NK-92 treated with Interleukin-12 subunit alpha and Interleukin-12 subunit beta, amount 100 ng/mL, for 24 hours (cell line): Measurements from ENCODE around the gene RASA3.

Experiments used
- DNase-seq: peaks from one replicate; lab custom pipeline; 2025; lab: John Stamatoyannopoulos, UW

Gene RASA3

DNA sequence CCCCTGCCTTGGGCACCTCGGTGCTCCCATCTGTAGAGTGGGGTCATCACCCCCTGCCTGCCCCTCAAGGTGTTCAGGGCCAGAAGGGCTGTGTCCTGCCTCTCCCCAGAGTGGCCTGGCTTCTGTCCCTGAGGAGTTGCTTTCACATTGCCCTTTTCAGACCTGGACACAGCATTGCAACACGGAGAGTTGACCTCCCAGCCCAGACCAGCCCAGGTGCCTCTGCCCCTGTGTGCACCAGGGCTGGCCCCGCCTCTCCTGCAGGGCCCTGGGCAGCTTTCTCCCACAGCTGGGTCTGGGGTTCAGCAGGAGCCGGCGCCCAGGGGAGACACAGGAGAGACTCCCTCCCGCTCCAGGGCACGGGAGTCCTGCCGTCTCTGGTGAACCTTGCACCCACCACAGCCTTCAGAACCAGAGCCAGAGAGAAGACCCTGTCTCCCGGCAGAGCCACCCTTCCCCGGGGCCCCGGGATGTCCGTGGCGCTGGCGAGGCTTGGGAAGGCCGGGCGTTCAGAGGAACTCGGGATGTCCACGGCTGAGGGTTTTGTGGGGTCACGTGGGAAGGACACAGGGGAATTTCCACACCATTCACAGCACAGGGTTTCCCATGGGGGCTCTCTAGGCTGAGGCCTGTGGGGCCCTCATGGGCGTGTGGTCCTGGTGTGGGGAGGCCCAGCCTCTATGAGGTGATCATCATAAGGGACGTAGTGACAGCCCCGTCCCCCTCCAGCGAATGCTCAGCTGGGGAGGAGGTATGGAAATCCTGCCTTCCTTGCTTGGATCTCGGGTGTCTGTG, 181.8 kb downstream of the RASA3 start:
- no peak for DNase-seq

DNA sequence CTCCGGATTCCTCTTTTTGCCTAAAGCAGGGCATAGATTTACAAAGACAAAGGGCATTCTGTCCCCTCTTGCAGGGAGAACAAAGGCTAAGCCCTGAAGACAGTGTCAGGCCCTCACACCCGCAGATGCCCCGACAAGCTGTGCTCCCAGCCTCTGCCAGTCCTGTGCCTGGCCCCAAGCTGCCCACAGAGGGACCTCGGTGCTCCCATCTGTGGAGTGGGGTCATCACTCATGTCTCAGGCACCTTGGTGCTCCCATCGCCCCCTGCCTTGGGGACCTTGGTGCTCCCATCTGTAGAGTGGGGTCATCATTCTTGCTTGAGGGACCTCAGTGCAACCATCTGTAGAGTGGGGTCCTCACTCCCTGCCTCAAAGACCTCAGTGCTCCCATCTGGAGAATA, 182.9 kb downstream of the RASA3 start:
- DNase-seq: no peak

DNA sequence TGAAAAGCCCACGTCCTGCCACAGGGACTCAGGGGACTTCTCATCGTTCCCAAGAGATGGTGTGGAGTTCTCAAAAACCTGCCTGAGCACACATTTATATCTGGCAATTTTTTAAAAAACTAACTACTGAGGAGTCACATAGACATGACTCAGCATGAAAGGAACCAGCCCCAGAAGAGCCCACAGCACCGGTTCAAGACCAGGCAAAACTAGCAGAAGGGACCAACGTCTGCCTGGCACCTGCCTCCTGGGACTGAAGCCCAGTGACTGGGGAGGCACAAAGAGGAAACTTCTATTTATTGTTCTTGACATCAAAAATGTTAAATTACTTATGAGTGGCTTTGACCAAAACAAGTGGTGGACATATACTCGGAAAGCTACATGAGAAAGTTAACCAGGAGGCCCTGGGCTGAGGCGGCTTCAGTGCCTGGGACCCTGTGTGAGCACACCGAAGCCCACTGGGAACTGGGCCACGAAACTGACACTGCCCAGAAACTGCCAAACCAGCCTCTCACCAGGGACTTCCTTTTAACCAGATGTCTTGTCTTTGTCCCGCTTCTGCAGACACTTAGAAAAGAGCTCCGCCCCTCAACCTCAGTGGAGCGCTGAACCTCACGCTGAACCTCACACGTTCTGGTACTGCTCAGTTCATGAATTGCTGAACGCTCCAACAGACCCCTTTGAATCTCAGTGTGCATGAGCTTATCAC, 184.2 kb downstream of the RASA3 start:
- DNase-seq: no peak

DNA sequence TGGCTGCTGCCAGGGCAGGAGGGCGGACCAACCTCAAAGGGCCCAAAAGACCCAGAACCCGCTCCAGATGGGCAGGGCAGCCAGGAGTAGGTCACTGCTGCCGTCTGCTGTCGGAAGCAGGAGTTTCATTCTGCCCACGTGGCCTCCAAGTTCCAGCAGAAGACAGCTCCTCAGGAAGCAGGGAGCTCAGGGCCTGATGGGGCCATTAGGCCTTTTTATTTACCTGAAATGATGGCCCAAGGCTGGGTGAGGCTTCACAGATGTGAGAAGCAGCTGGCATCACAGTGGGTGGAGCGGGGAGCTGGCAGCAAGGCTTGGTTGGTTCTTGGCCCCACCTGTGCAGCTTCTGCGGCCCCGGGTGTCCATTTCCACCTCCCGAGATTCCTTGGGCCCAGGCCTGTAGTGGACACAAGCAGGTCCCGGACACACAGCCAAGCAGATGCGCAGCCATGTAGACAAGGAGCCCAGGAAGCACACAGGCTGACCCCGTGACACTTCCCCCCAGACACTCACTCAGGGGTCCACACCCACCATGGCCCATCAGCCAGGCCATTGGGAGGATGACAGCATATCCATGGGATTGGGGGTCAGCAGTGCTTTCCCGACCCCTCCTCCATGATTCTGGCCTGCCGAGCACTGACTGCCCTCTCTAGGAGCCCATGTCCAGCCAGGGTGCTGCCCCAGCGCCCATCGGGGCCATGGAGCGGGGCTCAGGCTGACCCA, 185.0 kb downstream of the RASA3 start:
- DNase-seq: no peak

DNA sequence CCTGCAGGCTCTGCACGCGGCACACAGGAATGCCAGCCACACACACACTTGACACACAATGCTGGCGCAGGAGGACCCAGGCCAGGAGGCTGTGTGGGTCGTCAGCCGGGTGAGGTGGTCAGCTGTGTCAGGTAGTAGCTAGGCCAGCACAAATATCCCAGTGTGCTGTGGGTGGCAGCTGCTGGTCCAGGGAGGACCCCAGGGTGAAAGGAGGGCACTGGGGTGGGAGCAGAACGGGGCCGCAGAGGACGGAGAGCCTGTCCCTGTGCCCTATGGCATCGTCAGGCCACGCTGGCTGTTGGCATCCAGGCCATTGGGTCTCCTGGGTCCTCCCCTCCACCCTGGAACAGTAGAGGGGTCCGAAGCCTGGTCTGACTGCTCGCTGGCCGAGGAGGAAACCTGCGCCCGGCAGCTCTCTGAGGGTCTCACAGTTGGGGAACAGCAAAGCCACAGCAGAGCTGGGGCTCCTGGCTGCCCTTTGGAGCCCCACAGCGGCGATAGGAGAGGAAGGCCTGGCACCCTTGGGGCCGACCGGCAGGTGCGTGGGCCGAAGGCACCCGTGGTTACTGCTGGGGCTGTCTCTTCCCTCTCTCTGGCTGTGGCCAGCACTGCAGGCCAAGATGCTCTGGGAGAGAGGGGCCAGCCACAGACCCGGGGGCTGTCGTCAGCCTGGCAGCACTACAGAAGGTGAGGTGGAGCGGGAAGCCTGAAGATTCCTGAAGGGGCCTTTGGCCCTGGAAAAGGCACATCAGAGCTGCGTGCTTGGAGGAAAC, 185.8 kb downstream of the RASA3 start:
- DNase-seq: no peak

DNA sequence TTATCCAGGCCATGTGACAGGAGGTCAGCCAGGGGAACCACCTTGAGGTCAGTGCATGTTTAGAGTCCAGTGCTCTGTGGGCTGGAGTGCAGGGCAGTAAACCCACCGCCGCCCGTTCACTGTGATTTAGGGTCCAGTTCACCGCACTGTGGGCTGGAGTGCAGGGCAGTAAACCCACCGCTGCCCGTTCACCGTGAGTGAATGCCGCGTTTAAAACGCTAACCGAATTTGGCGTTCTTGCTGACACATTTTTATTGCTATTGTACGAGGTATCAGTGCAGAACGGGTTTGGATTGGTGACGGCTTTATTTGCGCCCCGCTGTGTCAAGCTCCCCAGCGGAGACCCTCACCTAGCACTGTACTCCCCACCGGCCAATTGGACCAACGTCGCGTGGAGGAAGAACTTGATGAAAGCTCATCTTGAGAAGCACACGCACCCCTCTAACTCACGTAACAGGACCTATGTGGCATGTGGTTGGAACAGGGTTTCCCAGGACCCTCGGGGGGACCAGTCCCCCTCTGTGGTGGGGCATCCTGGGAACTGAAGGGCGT, 186.5 kb downstream of the RASA3 start:
- no peak for DNase-seq

DNA sequence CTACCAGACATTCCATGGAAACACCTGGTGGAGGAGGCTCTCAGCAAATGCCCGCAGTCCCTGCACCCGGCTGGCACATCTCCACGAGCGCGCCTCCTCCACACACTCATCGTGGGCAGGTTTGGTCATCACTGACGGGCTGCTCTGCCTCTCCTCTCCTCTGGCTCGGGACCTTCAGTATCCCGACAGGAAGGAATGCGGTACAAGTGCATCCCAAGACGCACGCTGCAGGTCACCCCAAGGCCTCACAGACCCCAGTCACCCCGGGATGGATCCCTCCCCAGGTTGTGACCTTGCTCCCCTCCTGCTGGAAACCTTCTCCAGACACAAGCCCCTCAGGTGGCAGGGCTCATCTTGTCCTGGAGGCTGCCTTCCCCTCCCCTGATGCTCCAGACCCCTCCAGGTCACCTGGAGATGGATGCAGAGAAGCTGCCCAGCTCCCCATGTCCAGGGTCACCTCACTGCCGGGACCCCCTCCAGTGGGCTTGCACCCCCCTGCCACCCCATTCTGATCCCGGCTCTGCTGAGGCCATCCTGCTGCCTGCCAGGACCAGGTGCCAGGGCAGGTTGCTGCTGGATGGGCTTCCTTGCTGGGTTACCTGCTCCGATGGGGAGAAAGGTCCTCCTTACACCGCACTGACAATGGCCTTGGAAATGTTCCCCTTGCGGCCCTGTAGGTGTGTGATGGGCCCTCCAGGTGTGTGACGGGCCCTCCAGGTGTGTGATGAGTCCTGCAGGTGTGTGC, 188.4 kb downstream of the RASA3 start:
- no peak for DNase-seq

DNA sequence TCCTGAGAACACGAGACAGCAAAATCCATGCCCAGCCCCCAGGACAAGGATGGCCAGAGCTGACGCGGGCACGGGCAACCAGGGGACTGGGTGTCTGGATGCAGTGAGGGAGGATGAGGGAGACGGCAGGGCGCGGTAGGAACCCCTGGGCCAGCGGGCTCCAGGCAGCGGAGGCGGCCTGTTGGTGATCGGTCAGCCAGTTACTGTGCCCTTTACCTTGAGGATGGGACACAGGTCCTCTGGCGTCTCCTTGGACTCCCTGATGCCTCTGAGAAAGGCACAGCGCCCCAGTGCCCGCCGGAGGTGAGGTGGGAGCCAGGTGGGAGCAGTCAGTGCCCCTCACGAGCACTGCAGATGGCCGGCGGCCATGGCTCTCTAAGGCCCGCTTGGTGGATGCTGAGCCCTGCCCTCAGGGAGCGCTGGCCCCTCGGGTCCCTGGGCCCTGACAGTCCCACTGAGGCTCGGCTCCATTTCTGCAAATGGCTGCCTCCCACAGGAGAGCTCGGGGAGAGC, 189.8 kb downstream of the RASA3 start:
- no peak for DNase-seq

DNA sequence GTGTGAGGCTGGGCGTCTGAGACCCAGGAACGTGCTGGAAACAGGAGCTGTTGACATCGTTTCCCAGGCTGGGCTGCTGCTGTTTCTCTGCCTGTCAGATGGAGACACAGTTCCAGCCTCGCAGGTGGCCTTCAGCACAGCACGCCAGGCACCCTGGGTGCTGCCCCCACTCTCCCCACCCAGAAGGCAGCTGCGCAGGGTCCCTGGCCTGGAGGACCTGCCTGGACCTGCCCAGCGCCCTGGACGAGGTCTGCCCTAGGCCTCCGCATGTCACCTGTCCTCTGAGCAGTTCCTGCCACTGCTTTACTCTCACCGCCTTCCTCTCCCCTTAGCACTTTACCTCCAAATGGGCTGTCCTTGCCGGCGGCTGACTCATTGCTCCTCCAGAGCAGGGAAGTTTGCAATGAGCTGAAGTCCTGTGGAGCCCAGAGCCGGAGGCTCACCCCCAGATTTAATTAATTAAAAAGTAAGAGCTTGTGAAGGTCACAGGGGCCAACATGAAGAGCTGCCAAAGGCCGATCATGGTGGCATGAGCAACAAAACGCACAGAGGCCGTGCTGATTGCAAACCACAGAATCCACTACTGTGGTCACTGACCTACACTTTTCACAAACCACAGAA, 190.7 kb downstream of the RASA3 start:
- no peak for DNase-seq

DNA sequence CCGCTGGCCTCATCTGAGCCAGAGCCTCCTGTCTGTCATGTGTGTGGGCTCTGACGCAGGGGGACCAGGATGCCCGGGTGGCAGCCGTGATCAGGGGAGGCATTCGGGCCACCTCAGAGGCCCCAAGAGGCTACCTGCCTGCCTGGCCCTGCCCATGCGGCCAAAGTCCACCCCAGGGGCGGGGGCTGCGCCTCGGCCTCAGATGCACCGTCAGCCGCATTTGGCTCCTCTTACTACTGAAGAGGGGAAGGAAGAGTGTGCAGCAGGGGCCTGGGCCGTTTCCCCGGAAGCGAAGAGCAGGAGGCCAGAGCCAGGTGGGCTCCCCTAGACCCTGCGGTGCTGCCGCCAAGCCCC, 192.5 kb downstream of the RASA3 start:
- no peak for DNase-seq

DNA sequence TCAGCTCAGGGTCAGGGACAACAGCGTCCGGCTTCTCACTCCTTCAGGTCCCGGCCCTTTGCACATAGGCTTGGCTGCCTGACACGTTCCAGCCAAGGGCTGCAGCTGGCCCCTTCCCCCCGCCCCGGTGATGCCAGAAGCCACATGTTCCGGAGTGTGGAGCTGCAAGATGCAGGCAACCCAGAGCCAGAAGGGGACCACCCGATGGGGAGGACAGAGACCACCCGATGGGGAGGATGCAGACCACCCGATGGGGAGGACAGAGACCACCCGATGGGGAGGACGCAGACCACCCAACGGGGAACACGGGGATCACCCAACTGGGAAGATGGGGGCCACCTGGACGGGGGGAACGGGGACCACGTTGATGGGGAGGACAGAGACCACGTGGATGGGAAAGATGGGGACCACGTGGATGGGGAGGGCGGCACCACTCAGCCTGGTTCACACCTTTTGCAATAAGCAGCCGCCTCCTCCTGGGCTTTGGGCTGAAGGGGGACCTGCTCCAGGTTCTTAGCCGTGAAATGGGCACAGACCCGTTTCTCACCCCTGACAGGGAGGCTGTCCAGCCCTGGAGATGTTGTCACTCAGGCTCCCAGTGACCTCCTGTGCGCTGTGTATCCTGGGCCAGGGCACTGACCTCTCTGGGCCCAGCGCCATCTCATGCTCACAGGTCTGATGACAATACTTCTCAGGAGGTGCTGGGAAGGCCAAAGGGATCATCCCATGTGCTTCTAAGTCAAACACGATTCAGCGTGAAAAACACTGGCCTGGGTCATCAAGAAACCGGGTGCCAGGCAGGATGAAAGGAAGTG, 193.1 kb downstream of the RASA3 start:
- no peak for DNase-seq

DNA sequence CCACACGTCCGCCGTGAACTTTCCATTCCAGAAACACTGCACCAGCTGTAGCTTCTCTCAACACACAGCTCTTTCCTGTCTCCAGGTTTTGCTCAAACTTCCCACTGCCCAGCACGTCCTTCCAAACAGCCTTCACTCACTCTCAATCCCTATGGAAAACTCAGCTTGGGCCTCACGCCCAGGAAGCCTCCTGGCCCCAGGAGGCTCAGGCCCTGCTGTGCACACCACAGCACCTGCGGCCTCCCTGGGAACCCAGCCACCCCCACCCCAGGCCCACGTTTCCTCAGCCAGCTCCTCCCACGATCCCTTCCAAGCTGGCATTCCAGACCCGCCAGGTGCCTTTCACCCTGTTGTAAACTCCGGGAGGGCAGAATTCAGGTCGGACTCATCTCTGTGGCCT, 193.7 kb downstream of the RASA3 start:
- DNase-seq: no peak

DNA sequence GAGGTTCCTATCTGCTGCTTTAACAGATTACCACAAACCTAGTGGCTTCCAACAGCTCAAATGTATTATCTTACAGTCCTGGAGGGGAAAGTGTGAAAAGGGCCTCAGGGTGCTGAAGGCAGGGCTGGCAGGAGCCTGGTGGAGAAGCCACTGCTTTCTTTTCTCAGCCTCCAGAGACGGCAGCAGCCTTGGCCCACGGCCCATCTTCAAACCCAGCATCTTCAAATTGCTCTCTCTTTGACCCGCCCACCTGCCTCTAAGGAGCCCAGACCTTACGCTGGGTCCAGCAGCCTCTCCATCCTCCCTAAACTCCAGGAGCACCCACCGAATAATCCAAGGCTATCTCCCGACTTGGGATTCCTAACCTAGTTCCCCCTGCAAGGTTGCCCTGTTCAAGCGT, 194.2 kb downstream of the RASA3 start:
- no peak for DNase-seq

DNA sequence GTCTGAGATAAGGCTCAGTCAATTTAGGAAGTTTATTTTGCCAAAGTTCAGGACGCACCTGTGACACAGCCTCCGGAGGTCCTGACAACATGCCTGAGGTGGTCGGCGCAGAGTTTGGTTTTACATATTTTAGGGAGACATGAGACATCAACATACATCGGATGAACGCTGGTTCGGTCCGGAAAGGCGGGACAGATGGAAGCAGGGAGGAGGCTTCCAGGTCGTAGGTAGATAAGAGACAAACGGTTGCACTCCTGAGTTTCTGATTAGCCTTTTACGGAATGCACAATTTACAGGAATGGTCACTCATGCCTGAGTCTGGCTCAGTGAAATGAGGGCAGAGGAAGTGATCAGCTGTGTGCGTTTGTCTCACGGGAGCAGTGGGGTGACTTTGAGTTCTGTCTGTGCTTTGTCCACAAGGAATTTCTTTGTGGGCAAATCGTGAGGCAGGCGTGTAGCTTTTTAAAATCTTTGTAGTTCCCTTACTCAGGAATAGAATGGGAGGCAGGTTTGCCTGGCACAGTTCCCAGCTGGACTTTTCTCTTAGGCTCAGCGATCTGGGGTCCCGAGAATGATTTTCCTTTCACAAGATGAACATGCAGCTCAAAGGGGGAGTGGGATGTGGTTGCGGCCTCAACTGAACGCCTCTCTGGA, 194.8 kb downstream of the RASA3 start:
- DNase-seq: no peak

DNA sequence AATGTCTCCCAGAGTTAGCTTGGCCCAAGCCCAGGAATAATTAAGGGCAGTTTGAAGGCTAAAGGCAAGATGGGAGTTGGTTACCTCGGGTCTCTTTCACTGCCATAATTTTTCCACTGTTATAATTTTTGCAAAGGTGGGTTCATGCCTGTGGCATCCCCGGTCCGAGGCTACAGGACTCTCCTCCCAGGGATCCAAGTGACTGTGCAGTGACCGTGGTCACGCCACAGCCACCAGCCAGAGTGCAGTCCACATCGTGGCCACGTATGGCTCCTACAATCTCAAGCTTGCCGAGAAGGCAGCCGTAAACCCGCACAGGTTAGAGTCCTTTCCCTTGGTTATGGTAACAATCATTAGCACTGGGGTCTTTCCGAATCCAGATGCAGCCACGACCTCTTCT, 195.3 kb downstream of the RASA3 start:
- no peak for DNase-seq

DNA sequence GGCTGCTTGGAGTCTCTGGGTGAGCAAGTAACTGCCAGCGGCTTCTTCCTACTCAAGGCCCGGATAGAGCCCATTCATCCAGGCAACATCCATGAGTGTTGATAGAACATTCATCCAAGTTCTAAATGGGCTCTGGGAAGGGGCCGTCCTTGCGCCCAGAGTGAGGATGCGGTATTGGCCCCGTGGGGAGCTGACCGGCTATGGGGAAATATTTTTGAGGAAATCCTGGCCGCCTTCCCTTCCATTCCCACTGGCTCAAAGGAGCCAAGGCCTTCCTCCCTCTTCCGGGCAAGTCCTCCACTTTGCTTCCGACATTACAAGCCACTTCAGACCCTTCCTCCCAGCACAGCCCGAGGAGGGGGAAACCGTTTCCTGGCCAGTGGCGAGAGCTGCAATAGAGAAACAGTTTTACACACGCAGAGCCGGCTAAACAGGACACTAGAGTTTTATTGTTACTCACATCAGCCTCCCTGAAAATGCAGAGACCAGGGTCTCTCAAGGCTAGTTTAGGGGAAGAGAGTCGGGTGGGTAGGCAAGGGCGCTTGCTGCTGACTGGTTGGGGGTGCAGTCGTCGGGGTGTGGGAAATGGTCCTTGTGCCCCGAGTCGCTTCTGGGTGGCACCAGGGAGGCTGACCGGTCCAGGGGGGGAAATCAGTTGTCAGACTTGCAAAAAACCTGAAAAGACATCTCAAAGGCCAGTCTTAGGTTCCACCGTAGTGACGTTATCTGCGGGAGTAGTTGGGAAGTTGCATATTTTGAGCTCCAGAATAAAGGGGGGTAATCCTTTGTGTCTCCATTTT, 196.1 kb downstream of the RASA3 start:
- no peak for DNase-seq

DNA sequence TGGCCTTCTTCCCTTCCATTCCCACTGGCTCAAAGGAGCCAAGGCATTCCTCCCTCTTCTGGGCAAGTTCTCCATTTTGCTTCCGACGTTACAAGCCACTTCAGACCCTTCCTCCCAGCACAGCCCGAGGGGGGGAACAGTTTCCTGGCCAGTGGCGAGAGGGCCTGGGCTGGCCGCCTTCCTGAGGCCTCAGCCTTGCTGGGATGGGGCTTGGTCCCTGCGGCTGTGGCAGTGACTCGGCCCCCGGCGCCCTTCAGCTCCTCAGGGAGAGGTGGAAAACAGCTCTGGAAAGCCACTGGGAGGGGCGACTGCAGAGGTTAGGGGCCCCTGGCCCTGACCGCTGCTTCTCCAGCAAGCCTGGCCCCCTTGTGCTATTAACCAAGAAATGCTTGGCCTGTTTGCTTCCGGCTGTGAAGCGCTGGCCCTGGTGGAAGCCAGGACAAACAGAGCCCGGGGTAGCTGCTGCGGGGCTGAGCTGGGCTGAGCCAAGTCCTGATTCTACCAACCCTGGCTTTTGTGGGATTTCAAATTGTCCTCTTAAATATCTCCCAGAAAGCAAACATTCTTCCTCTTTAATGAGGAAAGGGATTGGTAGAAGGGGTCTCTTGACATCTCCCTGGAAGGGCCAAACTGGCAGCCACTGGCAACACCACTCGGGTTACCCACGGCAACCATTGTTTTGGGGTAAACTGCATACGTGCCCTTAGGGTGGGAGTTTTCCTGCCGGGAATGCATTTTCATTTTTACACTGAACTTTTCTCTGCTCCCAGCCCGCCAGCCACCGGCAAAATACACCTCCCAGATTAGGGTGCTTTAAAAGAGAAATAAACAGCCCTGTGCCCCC, 197.2 kb downstream of the RASA3 start:
- no peak for DNase-seq
